GM21526 (cell line): ENCODE results near the gene CLDND1.
"Not testable (repeated sequence)": the region's sequence is repeated elsewhere in the genome, so short reads cannot be mapped to it uniquely, and the experiment has no call there.

Experiments used
- ATAC-seq: cut with Tn5 transposase; IDR thresholded peaks from one replicate; pipeline ENCODE4 v1.9.1; 2021; ENCODE audit warnings: moderate library complexity; ENCODE audit not compliant: unreplicated experiment, low FRiP score

CLDND1 gene

GRCh38 chr3:98522544-98523281, at the start of gene CLDND1:
Gene CLDND1 (minus strand): TSS chr3:98522902. CDS start chr3:98521424, 1,478 bp downstream.
- ATAC-seq, result peak; percentile 88

- ATAC-seq, result no peak
Measured at GRCh38 chr3:98568402-98568801, 45.7 kb upstream of the CLDND1 start.

- ATAC-seq, result no peak
Measured at GRCh38 chr3:98567666-98568270, 45.1 kb upstream of the CLDND1 start.

GRCh38 chr3:98565843-98566242, 43.1 kb upstream of the CLDND1 start:
- no peak for ATAC-seq

GRCh38 chr3:98565237-98565643, 42.5 kb upstream of the CLDND1 start:
- ATAC-seq, result no peak

GRCh38 chr3:98564282-98565005, 41.7 kb upstream of the CLDND1 start:
- no peak for ATAC-seq

GRCh38 chr3:98563661-98564281, 41.1 kb upstream of the CLDND1 start:
- peak; percentile 64 for ATAC-seq

GRCh38 chr3:98561727-98562521, 39.2 kb upstream of the CLDND1 start:
- no peak for ATAC-seq

GRCh38 chr3:98560911-98561310, 38.2 kb upstream of the CLDND1 start:
- ATAC-seq, result no peak

GRCh38 chr3:98559769-98560168, 37.1 kb upstream of the CLDND1 start:
- not testable (repeated sequence) for ATAC-seq

GRCh38 chr3:98558100-98558827, 35.6 kb upstream of the CLDND1 start:
- ATAC-seq, result no peak

- ATAC-seq, result no peak
Measured at GRCh38 chr3:98557324-98558010, 34.8 kb upstream of the CLDND1 start.

GRCh38 chr3:98556164-98557130, 33.7 kb upstream of the CLDND1 start:
- ATAC-seq, result peak; percentile 72

- no peak for ATAC-seq
Measured at GRCh38 chr3:98555025-98555379, 32.3 kb upstream of the CLDND1 start.

- no peak for ATAC-seq
Measured at GRCh38 chr3:98554580-98554979, 31.9 kb upstream of the CLDND1 start.

- ATAC-seq, result no peak
Measured at GRCh38 chr3:98553753-98554152, 31.1 kb upstream of the CLDND1 start.

GRCh38 chr3:98553021-98553563, 30.4 kb upstream of the CLDND1 start:
- no peak for ATAC-seq
